Lower leg skin (tissue), 4 donors: ENCODE measurements around the gene DDC. TPM values are rescaled to one million over a fixed set of nuclear protein-coding genes. Genes with fewer than 3 reads are reported as not detected.

Experiments
- DNase-seq, 2 donors: peaks; one replicate each; pipeline ENCODE4 v3.0.0-alpha.2; 2019; ENCODE audit warnings: low spot score in 2 of 2
- H3K4me3 ChIP-seq: fragments of 200-600 bp; sonication (generic); 2 replicates; pipeline ENCODE4 v1.5.1; 2017; ENCODE audit warnings: mild to moderate bottlenecking, low read depth; ENCODE audit not compliant: poor library complexity, severe bottlenecking
- POLR2A ChIP-seq, 2 donors: fragments of 450-650 bp; IDR thresholded peaks; one replicate each; pipeline ENCODE4 v1.6.1; 2016 to 2017; ENCODE audit warnings: antibody characterized with exemption in 2 of 2, mild to moderate bottlenecking in 1 of 2, moderate library complexity in 1 of 2
- WGBS, 2 donors: methylation state at CpG; one replicate each; pipeline ENCODE4 v1.1.5; 2018; 5-methylcytosine and 5-hydroxymethylcytosine counted together
- intact Hi-C: fragments of 100-400 bp; cut with DNase I; formaldehyde crosslinking; loops from one replicate; pipeline ENCODE4 v1.15.0; 2023; ENCODE audit warnings: low total_unique reads
- total RNA-seq, 4 donors: library from RNA; depleted of rRNA; stranded (reverse); fragments of >200 nt; gene quantifications; one replicate each; pipeline ENCODE4 v1.1.0, GENCODE V29; 2016
- TF ChIP-seq, protein P1 (sequence below), 3 donors: fragments of 450-650 bp; IDR thresholded peaks; one replicate each; pipeline ENCODE4 v1.5.1; 2016; ENCODE audit warnings: antibody characterized with exemption in 3 of 3, mild to moderate bottlenecking in 3 of 3, moderate library complexity in 2 of 3

DDC gene
- total RNA-seq, 4 donors from 2014 or later: 1.2 TPM; not detected in 3

DNA sequence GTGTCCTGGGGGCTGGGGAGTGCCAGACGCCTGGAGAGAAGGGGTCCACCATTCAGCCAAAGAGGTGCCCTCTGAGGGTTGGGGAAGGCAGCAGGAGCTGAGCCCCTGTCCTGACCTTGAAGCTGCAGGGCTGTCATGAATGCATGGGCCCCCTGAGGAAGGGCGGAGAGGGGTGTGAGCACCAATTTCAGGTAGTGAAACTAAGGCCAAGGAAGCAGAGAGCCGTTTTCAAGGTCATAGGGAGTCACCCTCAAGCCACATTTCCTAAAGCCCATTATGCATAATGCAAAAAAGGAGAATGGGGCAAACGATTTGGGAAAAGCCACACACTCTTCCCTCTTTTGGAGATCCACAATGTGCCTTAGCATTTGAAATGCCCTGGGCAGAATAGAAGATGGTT is 152.2 kb downstream of the DDC start:
- intact Hi-C loops: loop anchor here (10.0 kb wide), 1 partner anchor 268 kb away; no protein-coding TSS in a partner anchor
- TF ChIP-seq, protein P1, sequence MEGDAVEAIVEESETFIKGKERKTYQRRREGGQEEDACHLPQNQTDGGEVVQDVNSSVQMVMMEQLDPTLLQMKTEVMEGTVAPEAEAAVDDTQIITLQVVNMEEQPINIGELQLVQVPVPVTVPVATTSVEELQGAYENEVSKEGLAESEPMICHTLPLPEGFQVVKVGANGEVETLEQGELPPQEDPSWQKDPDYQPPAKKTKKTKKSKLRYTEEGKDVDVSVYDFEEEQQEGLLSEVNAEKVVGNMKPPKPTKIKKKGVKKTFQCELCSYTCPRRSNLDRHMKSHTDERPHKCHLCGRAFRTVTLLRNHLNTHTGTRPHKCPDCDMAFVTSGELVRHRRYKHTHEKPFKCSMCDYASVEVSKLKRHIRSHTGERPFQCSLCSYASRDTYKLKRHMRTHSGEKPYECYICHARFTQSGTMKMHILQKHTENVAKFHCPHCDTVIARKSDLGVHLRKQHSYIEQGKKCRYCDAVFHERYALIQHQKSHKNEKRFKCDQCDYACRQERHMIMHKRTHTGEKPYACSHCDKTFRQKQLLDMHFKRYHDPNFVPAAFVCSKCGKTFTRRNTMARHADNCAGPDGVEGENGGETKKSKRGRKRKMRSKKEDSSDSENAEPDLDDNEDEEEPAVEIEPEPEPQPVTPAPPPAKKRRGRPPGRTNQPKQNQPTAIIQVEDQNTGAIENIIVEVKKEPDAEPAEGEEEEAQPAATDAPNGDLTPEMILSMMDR (IDR thresholded peaks at IDR 0.05): no peak
- TF ChIP-seq POLR2A (IDR thresholded peaks at IDR 0.05): no peak
- DNase-seq: no peak
- H3K4me3 ChIP-seq: no peak overlapping the region
- 50 to 64% methylated on average over 4 of the region's 4 CpGs for WGBS, 2 donors

DNA sequence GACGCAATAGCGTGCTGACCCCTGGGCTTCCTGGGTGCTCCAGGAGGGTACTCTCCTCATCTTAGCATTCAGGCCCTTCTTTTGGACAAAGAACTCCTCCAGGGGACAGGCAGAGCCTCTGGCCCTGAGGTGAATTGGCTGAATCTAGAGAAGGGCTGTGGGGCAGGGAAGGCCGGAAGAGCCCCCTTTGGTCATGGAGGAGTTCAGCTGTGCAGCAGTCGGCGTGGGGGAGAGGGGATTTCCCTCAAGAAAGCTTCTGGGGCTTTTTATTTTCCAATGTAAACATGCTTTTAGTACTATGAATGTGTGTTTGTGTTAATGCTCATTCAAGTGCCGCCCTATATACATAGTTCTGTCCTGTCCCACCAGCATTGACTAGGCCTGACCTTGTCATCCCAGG is 153.9 kb downstream of the DDC start:
- no peak for TF ChIP-seq POLR2A (IDR thresholded peaks at IDR 0.05)
- TF ChIP-seq, protein P1 (IDR thresholded peaks at IDR 0.05): no peak
- no peak for DNase-seq
- intact Hi-C loops: loop anchor here (10.0 kb wide), 1 partner anchor 267 kb away; no protein-coding TSS in a partner anchor
- no peak overlapping the region for H3K4me3 ChIP-seq
- WGBS, 2 donors: 88 to 92% methylated on average over 6 of the region's 6 CpGs

DNA sequence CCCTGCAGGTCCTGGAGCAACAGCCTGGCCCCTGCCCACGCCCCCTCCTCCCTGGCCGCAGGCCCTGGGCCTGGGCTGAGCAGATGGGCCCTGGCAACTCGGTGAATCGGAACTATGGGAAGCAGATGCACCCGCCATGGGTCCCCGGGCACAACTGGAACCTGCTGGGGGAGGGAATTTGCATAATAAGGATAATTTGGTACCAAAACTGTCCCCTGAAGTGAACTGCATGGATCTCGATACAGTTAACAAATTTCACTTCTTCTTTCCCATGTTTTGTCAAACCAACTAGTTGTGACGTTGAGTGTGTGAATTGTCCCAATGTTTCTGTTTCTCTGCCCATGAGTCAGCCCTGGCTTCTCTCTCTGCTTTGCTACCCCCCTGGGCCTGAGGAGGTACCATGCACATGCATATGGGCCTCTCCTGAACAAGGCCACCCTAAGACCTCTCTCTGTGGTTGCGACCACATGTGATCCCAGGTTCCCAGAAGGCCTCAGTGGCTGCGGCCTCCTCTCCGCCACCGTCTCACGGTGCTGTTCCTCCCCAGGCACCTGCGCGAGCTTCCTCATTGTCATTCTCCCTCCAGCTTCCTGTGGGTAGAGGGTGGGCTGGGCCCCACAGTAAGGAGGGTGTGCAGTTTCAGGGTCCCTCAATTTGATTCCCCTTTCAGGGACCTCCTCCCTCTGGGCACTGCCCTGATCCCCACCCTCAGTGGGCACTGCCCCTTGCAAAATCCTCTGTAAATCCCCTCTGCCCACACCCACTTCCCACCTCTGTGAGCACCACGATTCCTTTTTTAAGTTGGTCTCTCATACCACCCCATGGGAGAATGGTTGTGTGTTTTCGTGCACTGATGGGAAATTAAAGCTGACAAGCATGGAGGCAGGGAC is 155.1 kb downstream of the DDC start:
- 77 to 87% methylated on average over 17 of the region's 17 CpGs for WGBS, 2 donors
- no peak overlapping the region for H3K4me3 ChIP-seq
- DNase-seq: no peak
- TF ChIP-seq, protein P1 (IDR thresholded peaks at IDR 0.05): no peak
- no peak for TF ChIP-seq POLR2A (IDR thresholded peaks at IDR 0.05)
- intact Hi-C loops: loop anchor here (10.0 kb wide), 1 partner anchor 265 kb away; no protein-coding TSS in a partner anchor

Other genes with a start within 250 kb of the DDC start
- 10 to 100 TPM in 1 of 4 donors, 1 to 10 TPM in 3; 4.5 to 14.0 (median 9.0) TPM for gene FIGNL1, start 115.1 kb downstream of the DDC start, total RNA-seq
- 10 to 100 TPM in 3 of 4 donors, 1 to 10 TPM in 1; 6.6 to 25.7 (median 15.2) TPM for gene GRB10, start 217.5 kb upstream of the DDC start, total RNA-seq